ENCODE data around the gene ZNF568.

DNA sequence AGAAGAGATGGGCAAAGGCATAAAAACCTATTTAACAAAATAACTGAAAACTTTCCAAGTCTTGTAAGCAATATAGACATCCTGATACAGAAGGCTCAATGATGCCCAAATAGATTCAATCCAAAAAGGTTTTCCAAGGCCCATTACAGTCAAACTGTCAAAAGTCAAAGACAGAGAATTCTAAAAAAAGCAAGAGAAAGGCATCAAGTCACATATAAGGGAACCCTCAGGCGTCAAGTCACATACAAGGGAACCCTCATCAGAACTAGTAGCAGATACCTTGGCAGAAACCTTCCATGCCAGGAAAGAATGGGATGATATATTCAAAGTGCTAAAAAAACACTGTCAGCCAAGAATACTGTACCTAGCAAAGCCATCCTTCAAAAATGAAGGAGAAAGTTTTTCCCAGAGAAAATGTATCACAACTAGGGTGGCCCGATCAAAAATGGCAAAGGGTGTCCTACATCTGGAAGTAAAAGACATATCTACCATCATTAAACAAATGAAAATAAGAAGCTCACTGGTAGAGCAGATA lies 21.2 kb upstream of the ZNF568 start:
- TF ChIP-seq, protein P1, sequence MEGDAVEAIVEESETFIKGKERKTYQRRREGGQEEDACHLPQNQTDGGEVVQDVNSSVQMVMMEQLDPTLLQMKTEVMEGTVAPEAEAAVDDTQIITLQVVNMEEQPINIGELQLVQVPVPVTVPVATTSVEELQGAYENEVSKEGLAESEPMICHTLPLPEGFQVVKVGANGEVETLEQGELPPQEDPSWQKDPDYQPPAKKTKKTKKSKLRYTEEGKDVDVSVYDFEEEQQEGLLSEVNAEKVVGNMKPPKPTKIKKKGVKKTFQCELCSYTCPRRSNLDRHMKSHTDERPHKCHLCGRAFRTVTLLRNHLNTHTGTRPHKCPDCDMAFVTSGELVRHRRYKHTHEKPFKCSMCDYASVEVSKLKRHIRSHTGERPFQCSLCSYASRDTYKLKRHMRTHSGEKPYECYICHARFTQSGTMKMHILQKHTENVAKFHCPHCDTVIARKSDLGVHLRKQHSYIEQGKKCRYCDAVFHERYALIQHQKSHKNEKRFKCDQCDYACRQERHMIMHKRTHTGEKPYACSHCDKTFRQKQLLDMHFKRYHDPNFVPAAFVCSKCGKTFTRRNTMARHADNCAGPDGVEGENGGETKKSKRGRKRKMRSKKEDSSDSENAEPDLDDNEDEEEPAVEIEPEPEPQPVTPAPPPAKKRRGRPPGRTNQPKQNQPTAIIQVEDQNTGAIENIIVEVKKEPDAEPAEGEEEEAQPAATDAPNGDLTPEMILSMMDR (conservative IDR thresholded peaks at IDR 0.05; ENCODE audit: low read depth, low read length), result no peak
- no peak for TF ChIP-seq EZH2 (IDR thresholded peaks at IDR 0.05; ENCODE audit: borderline replicate concordance, low read depth, low read length, poor library complexity, severe bottlenecking)
